Subcutaneous abdominal adipose tissue (tissue), 5 donors: ENCODE data around the gene PKM.
A peak's percentile ranks its signal among the peaks of the same experiment; 100 is the strongest.

Experiments
- H3K27ac ChIP-seq: one replicate; pipeline ENCODE4 v1.7.0; 2013; ENCODE audit warnings: low read depth, mild to moderate bottlenecking, inconsistent platforms, low read length, moderate library complexity
- H3K27me3 ChIP-seq, 5 donors: one replicate each; pipeline ENCODE4 v1.7.0; 2013; ENCODE audit warnings: low read length in 5 of 5, inconsistent platforms in 1 of 5; ENCODE audit not compliant: control insufficient read depth in 5 of 5, insufficient read depth in 4 of 5
- H3K36me3 ChIP-seq, 5 donors: one replicate each; pipeline ENCODE4 v1.7.0; 2013; ENCODE audit warnings: low read length in 5 of 5; ENCODE audit not compliant: control insufficient read depth in 5 of 5, insufficient read depth in 5 of 5
- H3K4me1 ChIP-seq, 5 donors: one replicate each; pipeline ENCODE4 v1.7.0; 2013; ENCODE audit warnings: low read length in 5 of 5, mild to moderate bottlenecking in 3 of 5, moderate library complexity in 1 of 5; ENCODE audit not compliant: control insufficient read depth in 5 of 5, insufficient read depth in 5 of 5
- H3K4me3 ChIP-seq, 5 donors: one replicate each; pipeline ENCODE4 v1.7.0; 2013; ENCODE audit warnings: low read length in 5 of 5, low read depth in 1 of 5
- H3K9ac ChIP-seq, 5 donors: one replicate each; pipeline ENCODE4 v1.7.0; 2013; ENCODE audit warnings: low read length in 5 of 5, mild to moderate bottlenecking in 4 of 5, moderate library complexity in 3 of 5
- H3K9me3 ChIP-seq, 5 donors: one replicate each; pipeline ENCODE4 v1.7.0; 2013; ENCODE audit warnings: low read length in 5 of 5; ENCODE audit not compliant: control insufficient read depth in 5 of 5
- donor health status: healthy.
- donor health status: healthy.
- donor health status: healthy.
- donor health status: healthy.
- donor health status: healthy.

The PKM gene

GRCh38 chr15:72203507-72203837 is 27.5 kb downstream of the PKM start:
- H3K9me3 ChIP-seq, result no peaks in the 10 kb centered on the region
- peaks cover 0 to 35% (median 6%) of the 10 kb centered on the region in 5 donors for H3K4me1 ChIP-seq
- no peak overlapping the region for H3K27ac ChIP-seq
- H3K4me3 ChIP-seq, result no peak overlapping the region
- no peak overlapping the region for H3K9ac ChIP-seq
- H3K27me3 ChIP-seq, result peaks cover 0 to 3% (median 0%) of the 10 kb centered on the region in 5 donors
- peaks cover 8 to 99% (median 90%) of the 10 kb centered on the region in 5 donors for H3K36me3 ChIP-seq

DNA sequence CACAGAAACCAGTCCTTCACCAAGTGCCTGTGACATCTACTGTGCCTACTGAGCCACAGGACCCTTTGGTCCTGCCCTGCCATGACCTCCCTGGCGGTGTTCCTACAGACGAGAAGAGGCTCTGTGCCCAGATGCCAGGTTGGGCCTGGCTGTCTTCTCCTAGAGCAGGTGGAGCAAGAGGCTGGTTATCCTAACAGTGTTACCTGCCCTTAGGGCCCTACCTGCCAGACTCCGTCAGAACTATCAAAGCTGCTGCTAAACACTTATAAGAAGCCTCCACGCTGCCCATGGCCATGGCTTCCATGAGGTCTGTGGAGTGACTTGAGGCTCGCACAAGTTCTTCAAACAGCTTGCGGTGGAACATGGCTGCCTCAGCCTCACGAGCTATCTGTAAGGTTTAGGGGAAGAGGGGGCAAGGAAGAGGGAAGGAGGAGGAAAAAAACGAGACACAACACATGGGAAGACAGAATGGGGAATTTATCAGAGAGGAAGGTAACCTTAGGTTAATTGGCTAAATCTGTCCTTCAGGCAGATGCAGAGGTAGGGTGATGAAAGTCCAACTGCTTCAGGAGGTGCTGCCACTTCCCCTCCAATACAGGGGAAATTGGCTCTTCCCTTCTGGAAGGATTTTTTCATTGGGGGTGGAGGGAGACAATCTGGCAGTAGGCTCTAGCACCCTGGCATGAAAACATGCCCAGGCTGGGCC is 28.0 kb downstream of the PKM start:
- Histone ChIP-seq H3K4me1 (peaks cover 0 to 35% (median 7%) of the 10 kb centered on the region in 5 donors), H3K4me3 (no peak overlapping the region), H3K36me3 (peaks cover 8 to 95% (median 85%) of the 10 kb centered on the region in 5 donors), H3K27me3 (peaks cover 3 to 6% (median 4%) of the 10 kb centered on the region in 5 donors), H3K9ac (peak overlapping the region in 1 of 5 donors; percentile 52), H3K9me3 (no peaks in the 10 kb centered on the region), H3K27ac (no peak overlapping the region)

GRCh38 chr15:72202302-72202701 is 28.7 kb downstream of the PKM start:
- H3K4me1 ChIP-seq, result peaks cover 2 to 36% (median 12%) of the 10 kb centered on the region in 5 donors
- no peak overlapping the region for H3K4me3 ChIP-seq
- no peaks in the 10 kb centered on the region for H3K9me3 ChIP-seq
- no peak overlapping the region for H3K27ac ChIP-seq
- H3K27me3 ChIP-seq, result peaks cover 4 to 9% (median 7%) of the 10 kb centered on the region in 5 donors
- H3K9ac ChIP-seq, result no peak overlapping the region
- H3K36me3 ChIP-seq, result peaks cover 8 to 89% (median 78%) of the 10 kb centered on the region in 5 donors

- H3K27ac ChIP-seq, result no peak overlapping the region
- peaks cover 9 to 17% (median 15%) of the 10 kb centered on the region in 5 donors for H3K27me3 ChIP-seq
- no peaks in the 10 kb centered on the region for H3K9me3 ChIP-seq
- H3K4me3 ChIP-seq, result no peak overlapping the region
- H3K4me1 ChIP-seq, result peaks cover 2 to 43% (median 18%) of the 10 kb centered on the region in 5 donors
- peaks cover 8 to 80% (median 70%) of the 10 kb centered on the region in 5 donors for H3K36me3 ChIP-seq
- peak overlapping the region in 2 of 5 donors; percentile 6 to 57 for H3K9ac ChIP-seq
These were observed 29.5 kb downstream of the PKM start for GRCh38 chr15:72201391-72201921.

- Histone ChIP-seq H3K4me1 (peaks cover 2 to 43% (median 18%) of the 10 kb centered on the region in 5 donors), H3K9me3 (no peaks in the 10 kb centered on the region), H3K36me3 (peaks cover 8 to 72% (median 61%) of the 10 kb centered on the region in 5 donors), H3K27ac (no peak overlapping the region), H3K27me3 (peaks cover 10 to 21% (median 16%) of the 10 kb centered on the region in 5 donors), H3K9ac (peak overlapping the region in 3 of 5 donors; percentile 2 to 57 (median 49)), H3K4me3 (no peak overlapping the region)
These were observed 30.4 kb downstream of the PKM start for GRCh38 chr15:72200395-72201237.

- H3K9me3 ChIP-seq, result no peaks in the 10 kb centered on the region
- H3K27ac ChIP-seq, result no peak overlapping the region
- no peak overlapping the region for H3K9ac ChIP-seq
- H3K4me1 ChIP-seq, result peaks cover 2 to 43% (median 18%) of the 10 kb centered on the region in 5 donors
- peaks cover 10 to 21% (median 18%) of the 10 kb centered on the region in 5 donors for H3K27me3 ChIP-seq
- peaks cover 8 to 64% (median 54%) of the 10 kb centered on the region in 5 donors for H3K36me3 ChIP-seq
- H3K4me3 ChIP-seq, result no peak overlapping the region
These were observed 31.2 kb downstream of the PKM start for GRCh38 chr15:72199721-72200212.

GRCh38 chr15:72199205-72199515 is 31.8 kb downstream of the PKM start:
- Histone ChIP-seq H3K9ac (no peak overlapping the region), H3K27ac (no peak overlapping the region), H3K4me1 (peaks cover 2 to 43% (median 18%) of the 10 kb centered on the region in 5 donors), H3K9me3 (no peaks in the 10 kb centered on the region), H3K4me3 (no peak overlapping the region), H3K27me3 (peaks cover 10 to 21% (median 18%) of the 10 kb centered on the region in 5 donors), H3K36me3 (peaks cover 3 to 58% (median 50%) of the 10 kb centered on the region in 5 donors)

- Histone ChIP-seq H3K36me3 (peaks cover 0 to 52% (median 46%) of the 10 kb centered on the region in 5 donors), H3K9ac (no peak overlapping the region), H3K4me3 (no peak overlapping the region), H3K4me1 (peaks cover 2 to 39% (median 18%) of the 10 kb centered on the region in 5 donors), H3K27ac (no peak overlapping the region), H3K9me3 (no peaks in the 10 kb centered on the region), H3K27me3 (peaks cover 10 to 22% (median 20%) of the 10 kb centered on the region in 5 donors)
These were observed 32.4 kb downstream of the PKM start for GRCh38 chr15:72198356-72199204.
